Breast epithelium (tissue), 4 donors: ENCODE data around the gene PCSK5. TPM values are rescaled to one million over a fixed set of nuclear protein-coding genes. Genes with fewer than 3 reads are reported as not detected.
A peak's percentile ranks its signal among the peaks of the same experiment; 100 is the strongest.

Experiments
- DNase-seq, 2 donors: peaks; one replicate each; pipeline ENCODE4 v3.0.0-alpha.2; 2019; ENCODE audit warnings: low spot score in 2 of 2
- H3K27ac ChIP-seq, 2 donors: fragments of 200-600 bp; sonication (generic) in 1 of 2; one replicate each; pipeline ENCODE4 v1.5.1; 2016 to 2019; ENCODE audit warnings: mild to moderate bottlenecking in 1 of 2
- H3K27me3 ChIP-seq, 2 donors: fragments of 200-600 bp; sonication (generic) in 1 of 2; one replicate each; pipeline versions ENCODE4 v1.5.1 to v1.6.0; 2017 to 2019; ENCODE audit warnings: control low read depth in 1 of 2, mild to moderate bottlenecking in 1 of 2
- H3K36me3 ChIP-seq: fragments of 200-600 bp; one replicate; pipeline ENCODE4 v1.5.1; 2019
- H3K4me1 ChIP-seq, 2 donors: fragments of 200-600 bp; sonication (generic); one replicate each; pipeline ENCODE4 v1.5.1; 2016 to 2019; ENCODE audit warnings: control low read depth in 1 of 2
- H3K4me3 ChIP-seq, 3 donors: fragments of 200-600 bp; sonication (generic); 1 replicate in 2 of 3; 2 replicates in 1 of 3; pipeline ENCODE4 v1.5.1; 2016 to 2019; ENCODE audit warnings: mild to moderate bottlenecking in 3 of 3, moderate library complexity in 2 of 3
- H3K9me3 ChIP-seq, 2 donors: fragments of 200-600 bp; sonication (generic) in 1 of 2; one replicate each; pipeline ENCODE4 v1.5.1; 2016 to 2019; ENCODE audit warnings: control low read depth in 1 of 2
- POLR2A ChIP-seq: fragments of 450-650 bp; IDR thresholded peaks from one replicate; pipeline ENCODE4 v1.6.1; 2016; ENCODE audit warnings: antibody characterized with exemption, mild to moderate bottlenecking, moderate library complexity
- POLR2AphosphoS5 ChIP-seq, 3 donors: sonication (generic); formaldehyde crosslinking; IDR thresholded peaks; one replicate each; pipeline ENCODE4 v1.6.1; 2017; ENCODE audit warnings: antibody characterized with exemption in 3 of 3
- intact Hi-C: fragments of 100-400 bp; cut with DNase I; formaldehyde crosslinking; loops from one replicate; pipeline ENCODE4 v1.15.1; 2023; ENCODE audit warnings: low total_unique reads
- total RNA-seq, 3 donors: library from RNA; depleted of rRNA; stranded (reverse); fragments of >200 nt; gene quantifications; one replicate each; pipeline ENCODE4 v1.1.0, GENCODE V29; 2016
- TF ChIP-seq, protein P1 (sequence below), 3 donors: fragments of 450-650 bp; IDR thresholded peaks; one replicate each; pipeline ENCODE4 v1.5.1; 2016 to 2017; ENCODE audit warnings: antibody characterized with exemption in 3 of 3, mild to moderate bottlenecking in 3 of 3, moderate library complexity in 3 of 3

Gene PCSK5
- total RNA-seq, 3 donors from 2014 or later: 12.7 to 21.0 (median 19.0) TPM

DNA sequence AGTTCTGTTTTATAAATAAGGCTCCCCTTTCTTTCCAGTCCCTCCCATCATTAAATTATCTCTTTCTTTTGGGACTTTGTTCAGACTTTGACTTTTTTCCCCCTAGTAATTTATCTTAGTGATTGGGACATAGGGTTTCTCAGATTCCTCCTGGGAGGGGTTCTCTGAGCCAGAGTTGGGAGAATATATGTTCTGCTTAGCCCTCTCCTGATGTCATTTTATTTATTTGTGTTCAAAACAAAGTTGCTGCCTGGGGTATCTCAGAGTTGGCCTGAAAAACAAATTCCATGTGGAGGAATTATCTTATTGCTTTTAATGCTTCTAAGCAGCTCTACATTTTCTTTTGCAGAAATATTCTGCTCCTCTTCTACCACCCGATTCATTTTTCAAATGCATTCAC lies 211.0 kb downstream of the PCSK5 start:
- intact Hi-C loops: no loop called here
- no peak overlapping the region for H3K27ac ChIP-seq
- TF ChIP-seq, protein P1, sequence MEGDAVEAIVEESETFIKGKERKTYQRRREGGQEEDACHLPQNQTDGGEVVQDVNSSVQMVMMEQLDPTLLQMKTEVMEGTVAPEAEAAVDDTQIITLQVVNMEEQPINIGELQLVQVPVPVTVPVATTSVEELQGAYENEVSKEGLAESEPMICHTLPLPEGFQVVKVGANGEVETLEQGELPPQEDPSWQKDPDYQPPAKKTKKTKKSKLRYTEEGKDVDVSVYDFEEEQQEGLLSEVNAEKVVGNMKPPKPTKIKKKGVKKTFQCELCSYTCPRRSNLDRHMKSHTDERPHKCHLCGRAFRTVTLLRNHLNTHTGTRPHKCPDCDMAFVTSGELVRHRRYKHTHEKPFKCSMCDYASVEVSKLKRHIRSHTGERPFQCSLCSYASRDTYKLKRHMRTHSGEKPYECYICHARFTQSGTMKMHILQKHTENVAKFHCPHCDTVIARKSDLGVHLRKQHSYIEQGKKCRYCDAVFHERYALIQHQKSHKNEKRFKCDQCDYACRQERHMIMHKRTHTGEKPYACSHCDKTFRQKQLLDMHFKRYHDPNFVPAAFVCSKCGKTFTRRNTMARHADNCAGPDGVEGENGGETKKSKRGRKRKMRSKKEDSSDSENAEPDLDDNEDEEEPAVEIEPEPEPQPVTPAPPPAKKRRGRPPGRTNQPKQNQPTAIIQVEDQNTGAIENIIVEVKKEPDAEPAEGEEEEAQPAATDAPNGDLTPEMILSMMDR (IDR thresholded peaks at IDR 0.05): no peak
- TF ChIP-seq POLR2AphosphoS5 (IDR thresholded peaks at IDR 0.05) (no peak), POLR2A (no peak)
- H3K4me1 ChIP-seq: no peaks in the 10 kb centered on the region
- no peak overlapping the region for H3K4me3 ChIP-seq
- no peaks in the 10 kb centered on the region for H3K27me3 ChIP-seq
- no peaks in the 10 kb centered on the region for H3K36me3 ChIP-seq
- no peaks in the 10 kb centered on the region for H3K9me3 ChIP-seq
- DNase-seq: no peak

DNA sequence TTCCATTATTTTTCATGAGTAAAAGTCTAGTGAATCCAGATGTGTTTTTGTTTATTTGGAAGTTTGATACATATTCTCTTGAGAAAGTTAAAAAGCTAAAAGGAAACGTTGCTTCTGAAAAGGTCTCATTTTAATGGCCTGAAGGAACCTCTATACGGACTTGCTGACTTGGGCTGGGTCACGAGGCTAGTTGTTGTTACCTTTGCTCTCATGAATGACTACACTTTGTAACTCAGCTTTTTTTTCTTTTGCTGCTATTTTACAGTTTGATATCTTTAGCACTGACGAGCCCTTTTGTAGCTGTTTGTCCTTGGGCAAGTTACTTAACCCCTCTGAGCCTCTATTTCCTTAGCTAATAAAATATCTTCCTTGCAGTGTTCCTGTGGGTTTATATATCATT lies 211.5 kb downstream of the PCSK5 start:
- Histone ChIP-seq H3K4me3 (no peak overlapping the region), H3K36me3 (no peaks in the 10 kb centered on the region), H3K27me3 (no peaks in the 10 kb centered on the region), H3K4me1 (no peaks in the 10 kb centered on the region), H3K9me3 (no peaks in the 10 kb centered on the region), H3K27ac (no peak overlapping the region)
- intact Hi-C loops: no loop called here
- TF ChIP-seq POLR2AphosphoS5 (IDR thresholded peaks at IDR 0.05) (no peak), POLR2A (no peak)
- TF ChIP-seq, protein P1 (IDR thresholded peaks at IDR 0.05): no peak
- DNase-seq: no peak

DNA sequence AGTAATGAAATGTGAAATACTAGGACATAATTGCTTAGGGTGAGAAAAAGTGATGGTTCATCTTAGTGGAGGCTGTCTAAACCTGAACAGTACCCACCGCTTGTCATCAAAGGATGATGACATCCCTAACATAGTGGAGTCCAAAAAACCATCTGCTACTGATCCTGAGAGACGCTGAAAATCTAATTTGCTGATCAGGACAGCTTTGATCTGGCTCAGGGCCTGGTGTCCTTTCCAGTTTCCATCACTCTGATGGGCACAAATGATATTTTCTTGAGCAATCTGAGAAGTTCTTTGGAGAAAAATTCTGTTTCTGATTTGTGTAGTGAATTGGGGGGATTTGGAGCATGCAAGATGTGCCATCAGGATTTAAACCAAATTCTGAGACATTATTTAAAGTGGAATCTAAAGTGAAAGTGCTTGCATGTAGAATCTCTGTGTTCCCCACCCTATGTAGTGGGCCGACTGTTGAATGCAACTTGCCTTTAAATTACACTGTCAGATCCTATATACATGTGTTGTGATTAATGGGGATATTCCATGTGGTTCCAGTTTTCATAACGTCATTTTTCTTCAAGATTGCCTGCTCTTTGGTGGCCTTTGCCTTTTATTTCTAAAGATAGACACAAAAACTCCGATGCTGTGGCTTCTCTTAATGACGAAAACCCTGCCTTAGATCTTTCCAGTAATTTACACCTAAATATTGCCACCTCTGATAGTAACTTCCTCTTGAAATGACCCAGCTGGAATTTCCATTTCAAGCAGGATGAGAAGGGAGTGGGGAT lies 213.2 kb downstream of the PCSK5 start:
- H3K27ac ChIP-seq: no peak overlapping the region
- H3K27me3 ChIP-seq: no peaks in the 10 kb centered on the region
- TF ChIP-seq POLR2AphosphoS5 (IDR thresholded peaks at IDR 0.05): no peak
- TF ChIP-seq, protein P1 (IDR thresholded peaks at IDR 0.05): no peak
- TF ChIP-seq POLR2A: no peak
- no peaks in the 10 kb centered on the region for H3K36me3 ChIP-seq
- no peak overlapping the region for H3K4me3 ChIP-seq
- H3K9me3 ChIP-seq: no peaks in the 10 kb centered on the region
- DNase-seq: no peak
- intact Hi-C loops: no loop called here
- H3K4me1 ChIP-seq: no peaks in the 10 kb centered on the region

DNA sequence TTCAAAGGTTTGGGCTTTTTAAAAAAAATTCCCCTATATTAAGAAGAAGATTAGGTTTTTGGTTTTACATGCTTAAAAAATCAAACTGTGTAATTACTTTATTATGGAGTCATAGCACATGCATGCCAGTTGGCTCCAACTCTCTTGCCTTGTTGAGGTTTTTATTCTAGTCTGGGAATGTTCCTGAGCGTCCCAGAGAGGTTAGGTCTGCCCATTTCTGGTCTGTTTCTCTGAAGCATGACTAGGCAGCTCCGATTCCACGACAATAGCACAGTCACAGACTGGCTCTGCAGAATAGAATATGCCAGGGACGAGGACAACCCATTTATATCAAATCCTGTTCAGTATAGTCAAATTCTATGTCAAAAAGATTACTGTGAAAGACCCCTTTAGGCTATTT lies 217.0 kb downstream of the PCSK5 start:
- TF ChIP-seq, protein P1 (IDR thresholded peaks at IDR 0.05): no peak
- TF ChIP-seq POLR2A (no peak), POLR2AphosphoS5 (IDR thresholded peaks at IDR 0.05) (no peak)
- H3K4me1 ChIP-seq: no peaks in the 10 kb centered on the region
- intact Hi-C loops: no loop called here

DNA sequence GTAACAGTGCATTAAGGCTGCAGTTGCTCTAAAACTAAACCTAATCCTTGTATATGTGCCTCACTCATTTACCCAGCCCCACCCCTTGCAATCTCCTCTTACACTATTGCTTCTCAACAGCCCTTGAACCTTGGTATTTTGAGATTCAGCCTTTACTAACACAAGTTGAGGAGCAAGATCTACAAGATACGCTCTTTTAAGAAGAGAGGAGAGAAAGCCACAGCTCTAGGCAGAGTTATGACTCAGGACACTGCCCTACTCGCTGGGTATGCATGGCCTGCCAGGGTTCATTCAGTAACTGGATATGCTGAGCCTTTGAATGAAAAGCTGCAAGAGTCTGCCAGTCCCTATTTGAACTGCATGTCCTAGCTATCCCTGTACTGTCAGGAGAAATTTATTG lies 219.5 kb downstream of the PCSK5 start:
- Histone ChIP-seq H3K4me1 (no peaks in the 10 kb centered on the region), H3K9me3 (no peaks in the 10 kb centered on the region), H3K27ac (no peak overlapping the region), H3K36me3 (no peaks in the 10 kb centered on the region), H3K27me3 (no peaks in the 10 kb centered on the region), H3K4me3 (no peak overlapping the region)
- intact Hi-C loops: no loop called here
- TF ChIP-seq, protein P1 (IDR thresholded peaks at IDR 0.05): no peak
- no peak for TF ChIP-seq POLR2A
- no peak for TF ChIP-seq POLR2AphosphoS5 (IDR thresholded peaks at IDR 0.05)
- no peak for DNase-seq

More for the DNA sequence above, 217.0 kb downstream of the PCSK5 start:
- Histone ChIP-seq H3K27ac (no peak overlapping the region), H3K4me3 (no peak overlapping the region), H3K27me3 (no peaks in the 10 kb centered on the region), H3K9me3 (no peaks in the 10 kb centered on the region), H3K36me3 (no peaks in the 10 kb centered on the region)
- peak in 1 of 2 donors; percentile 51 for DNase-seq
